ENCODE data around the gene BTBD16.

The BTBD16 gene

DNA sequence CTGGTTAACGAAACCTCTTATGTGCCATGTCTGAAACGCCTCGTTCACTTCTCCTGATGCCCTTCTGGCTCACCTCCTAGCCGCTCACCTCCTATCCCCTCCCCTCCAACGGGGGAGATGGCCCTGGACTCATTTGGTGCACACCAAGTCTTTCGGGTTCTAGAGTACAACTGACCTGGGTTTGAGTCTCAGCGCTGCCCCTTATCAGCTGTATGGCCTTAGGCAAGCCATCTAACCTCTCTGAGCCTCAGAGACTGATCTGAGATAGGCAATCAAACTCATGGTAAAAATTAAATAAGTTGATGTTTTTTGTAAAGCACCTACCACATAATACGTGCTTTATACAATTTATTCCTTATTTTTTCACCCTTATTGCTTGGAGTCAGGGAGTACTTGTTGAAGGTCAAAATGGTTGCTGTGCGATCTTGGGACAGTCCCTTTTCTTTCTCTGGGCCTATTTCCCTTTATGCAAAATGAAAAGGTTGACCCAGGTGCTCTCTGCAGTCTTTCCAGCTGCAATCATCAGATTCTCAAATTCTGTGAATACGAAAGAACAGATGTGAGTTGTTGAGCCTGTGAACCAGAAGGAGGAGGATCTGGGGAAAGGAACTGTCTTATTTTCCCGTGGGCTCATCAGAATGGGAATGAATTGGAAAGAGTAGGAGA lies 72.2 kb downstream of the BTBD16 start:
- DNase-seq (ENCODE audit: low spot score) = no peak

DNA sequence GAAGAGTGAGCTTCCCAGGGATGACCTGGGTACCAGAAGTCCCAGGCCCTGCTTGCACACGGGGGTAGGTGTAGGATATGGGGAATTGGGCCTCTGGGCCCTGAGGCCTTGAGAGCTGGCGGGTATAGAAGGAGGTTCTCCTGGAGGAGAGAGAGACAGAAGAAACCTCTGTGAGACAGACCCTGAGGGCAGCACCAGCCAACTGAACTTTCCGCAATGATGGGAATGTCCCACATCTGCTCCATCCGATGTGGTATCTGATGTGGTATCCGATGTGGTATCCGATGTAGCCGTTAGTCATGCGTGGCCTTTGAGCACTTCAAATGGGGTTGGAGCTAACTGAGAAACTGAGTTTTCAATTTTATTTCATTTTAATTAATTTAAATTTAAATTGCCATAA lies 72.8 kb downstream of the BTBD16 start:
- DNase-seq (ENCODE audit: low spot score) = no peak

DNA sequence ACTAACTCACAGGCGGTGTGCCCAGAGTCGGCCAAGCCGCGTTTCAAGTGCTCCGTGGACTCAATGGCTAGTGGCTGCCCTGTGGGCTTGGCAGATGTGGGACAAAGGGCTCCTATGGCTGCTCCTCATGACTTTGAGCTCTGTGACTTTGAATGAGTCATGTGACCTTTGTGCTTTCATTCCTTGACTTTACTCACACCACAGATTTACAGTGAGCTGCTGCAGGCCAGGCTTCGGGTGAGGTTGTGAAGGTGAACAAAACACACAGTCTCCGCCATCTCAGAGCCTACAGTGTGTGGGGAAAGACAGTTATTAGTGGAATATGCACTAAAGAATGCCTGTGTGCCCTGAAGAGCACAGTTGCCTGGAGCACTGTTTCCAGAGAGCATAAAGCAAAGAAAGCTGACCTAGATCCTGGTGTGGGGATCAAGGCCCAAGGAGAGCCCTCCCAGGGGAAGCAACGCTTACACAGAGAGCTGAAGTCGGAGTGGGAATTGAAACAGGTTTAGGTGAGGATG lies 73.7 kb downstream of the BTBD16 start:
- DNase-seq (ENCODE audit: low spot score) = peak; percentile 66

DNA sequence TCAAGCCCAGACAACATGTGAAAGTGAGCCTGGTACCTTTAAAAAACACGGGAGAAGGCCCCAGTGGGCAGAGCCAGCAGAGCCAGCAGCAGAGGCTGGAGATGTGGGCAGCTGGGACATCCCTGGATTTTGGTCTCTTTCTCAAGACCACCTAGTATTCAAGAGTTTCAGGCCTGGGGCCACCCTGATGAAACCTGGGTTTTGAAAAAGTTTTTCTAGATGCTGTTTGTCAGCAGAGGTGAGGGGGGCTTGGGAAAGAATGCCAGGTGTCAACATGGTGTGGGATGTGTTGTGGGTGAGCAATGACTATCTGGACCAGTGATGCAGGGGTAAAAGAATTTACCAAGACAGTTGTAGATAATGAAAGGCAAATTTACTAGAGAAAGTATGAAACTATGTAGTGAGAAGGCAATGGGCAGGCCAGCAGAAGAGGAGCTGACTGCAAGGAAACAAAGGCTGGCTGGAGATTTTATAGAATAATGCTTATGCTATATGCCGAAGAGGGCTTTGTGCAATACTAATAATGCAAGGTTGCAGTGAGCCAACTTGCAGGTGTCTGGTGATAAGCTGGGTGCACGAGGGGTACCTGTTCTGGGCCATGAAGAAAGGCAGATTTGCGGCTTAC lies 75.3 kb downstream of the BTBD16 start:
- no peak for DNase-seq (ENCODE audit: low spot score)

DNA sequence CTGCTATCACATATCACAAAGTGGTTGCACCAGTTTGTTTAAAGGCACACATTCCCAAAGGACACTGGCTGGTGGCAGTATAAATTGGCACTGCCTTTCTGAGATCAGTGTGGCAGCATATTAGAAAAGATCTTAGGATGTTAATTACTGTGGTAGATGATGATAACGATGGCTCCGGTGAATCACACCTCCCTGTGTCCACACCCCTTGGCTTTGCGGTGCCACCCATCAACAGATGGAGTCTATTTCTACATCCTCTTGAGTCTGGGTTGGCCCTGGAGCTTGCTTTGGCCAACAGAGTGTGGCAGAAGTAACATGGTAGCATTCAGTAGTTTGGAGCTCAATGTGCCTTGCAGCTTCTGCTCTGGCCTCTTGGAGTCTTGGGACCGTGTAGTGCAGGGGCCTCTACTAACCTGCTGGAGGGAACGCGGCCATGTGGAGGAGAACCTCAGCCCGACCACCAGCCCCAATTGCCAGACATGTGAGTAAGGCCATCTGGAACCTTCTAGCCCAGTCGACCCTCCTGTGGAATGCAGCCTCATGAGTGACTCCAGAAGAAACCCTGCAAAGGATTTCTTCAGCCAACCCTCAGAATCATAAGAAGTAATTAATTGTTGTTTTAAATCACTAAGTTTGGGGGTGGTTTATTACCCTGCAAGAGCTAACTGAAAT lies 76.2 kb downstream of the BTBD16 start:
- no peak for DNase-seq (ENCODE audit: low spot score)

DNA sequence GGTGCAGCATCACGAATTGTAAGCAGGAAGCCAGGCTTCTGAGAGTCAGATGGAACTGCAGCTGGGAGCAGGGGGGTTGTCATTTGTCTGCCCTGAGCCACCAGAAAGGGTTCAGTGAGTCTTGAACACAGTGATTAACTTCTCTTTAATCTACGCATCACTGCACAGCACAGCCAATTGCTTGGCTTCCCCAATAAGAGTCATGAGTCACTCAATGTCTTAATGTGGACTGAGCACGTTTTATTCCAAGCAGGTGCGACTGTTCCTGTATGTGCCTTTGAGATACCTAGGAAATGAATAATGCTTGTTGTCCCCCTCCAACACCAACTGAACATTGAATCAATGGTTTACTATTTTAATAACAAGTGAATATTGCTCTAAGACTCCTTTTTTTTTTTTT lies 77.4 kb downstream of the BTBD16 start:
- DNase-seq (ENCODE audit: low spot score) = no peak

DNA sequence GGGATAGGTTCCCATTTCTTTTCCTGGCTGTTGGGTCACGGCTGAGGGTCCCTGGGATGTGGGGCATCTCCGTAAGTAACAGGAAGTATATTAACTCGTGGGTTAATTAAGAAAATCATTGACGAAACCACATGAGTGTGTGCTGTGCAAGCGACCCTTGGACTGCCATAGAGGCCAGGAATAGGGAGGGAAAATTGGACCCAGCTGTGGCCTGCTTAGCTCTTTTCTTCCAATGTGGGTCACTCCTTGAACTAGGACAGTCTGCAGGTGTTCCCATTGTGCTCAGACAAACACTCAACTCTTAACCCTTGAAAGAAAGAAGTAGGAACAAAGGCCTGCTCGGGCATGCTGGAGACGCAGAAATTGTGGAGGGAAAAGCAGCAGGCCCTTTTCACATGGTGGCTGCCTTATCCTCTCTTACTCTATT lies 77.9 kb downstream of the BTBD16 start:
- no peak for DNase-seq (ENCODE audit: low spot score)

DNA sequence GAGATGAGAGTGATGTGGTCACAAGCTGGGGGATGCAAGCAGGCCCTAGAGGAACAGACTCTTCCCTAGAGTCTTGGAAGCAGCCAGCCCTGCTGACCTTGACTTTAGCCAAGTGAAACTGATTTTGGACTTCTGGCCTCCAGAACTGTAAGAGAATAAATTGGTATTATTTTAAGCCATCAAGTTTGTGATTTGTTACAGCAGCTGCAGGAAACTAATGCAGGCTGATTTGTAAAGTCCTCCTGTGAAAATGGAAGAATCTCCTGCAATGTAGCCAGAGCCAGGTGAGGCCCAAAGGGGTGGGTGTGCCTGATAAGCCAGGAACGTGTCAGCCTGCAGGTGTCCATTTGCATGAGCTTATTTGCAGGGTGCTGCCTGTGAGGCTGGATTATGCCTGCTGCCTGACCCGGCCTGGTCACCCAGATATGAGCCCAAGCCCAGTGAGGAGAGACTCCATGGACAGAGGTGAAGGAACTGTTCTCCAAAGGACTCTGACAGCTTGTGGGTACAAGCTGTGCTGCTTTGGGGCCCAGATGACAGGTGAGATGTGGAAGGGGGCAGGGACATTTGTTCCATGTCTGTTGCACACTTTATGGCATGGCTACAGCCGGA lies 78.8 kb downstream of the BTBD16 start:
- no peak for DNase-seq (ENCODE audit: low spot score)

DNA sequence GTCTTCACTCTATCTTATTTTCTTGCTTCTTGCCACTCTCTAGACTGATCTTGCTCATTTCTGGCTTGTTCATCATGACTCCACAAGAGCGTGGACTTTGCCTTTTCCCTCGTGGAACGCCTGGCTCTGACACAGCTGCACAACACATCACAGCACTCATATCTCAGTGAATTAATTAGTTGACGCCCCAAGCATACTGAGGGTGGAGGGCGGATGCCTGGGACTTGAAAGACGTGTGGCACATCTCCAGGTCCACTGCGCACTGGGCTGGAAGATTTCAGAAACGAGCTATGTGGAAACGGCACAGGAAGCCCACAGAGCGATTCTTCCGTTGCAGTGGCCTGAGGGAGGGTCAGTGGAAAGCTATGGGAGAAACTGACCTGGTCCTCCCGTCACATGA lies 79.8 kb downstream of the BTBD16 start:
- no peak for DNase-seq (ENCODE audit: low spot score)

DNA sequence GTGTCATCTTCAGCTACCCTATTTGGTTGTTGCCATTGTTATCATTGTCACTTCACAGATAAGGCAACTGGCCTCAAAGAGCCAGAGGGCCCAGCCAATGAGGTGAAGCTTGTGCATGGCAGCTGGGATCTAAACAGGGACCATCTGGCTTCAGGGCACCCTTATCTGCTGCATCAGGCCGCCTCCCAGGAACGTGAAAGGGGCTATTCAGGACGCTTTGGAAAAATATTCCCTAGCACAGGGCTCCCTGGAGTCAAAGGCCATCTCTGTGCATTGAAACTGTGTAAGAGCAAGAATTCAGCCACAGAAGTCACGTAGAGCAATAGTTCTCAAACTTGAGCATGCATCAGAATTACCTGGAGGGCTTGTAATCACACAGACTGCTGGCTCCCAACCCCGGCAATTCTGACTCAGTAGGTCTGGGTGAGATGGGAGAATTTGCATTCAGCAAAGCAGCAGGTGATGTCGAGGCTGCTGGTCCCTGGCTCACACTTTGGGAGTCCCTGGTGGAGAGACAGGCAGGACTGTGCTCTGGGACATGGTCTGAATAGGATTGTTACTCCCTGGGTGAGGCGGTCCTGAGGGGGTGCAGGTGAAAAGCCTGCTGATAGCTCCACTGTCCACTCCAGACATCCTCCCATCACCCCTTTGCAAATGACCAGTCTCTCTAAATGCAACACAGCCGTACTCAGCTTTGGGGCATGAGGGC lies 81.9 kb downstream of the BTBD16 start:
- no peak for DNase-seq (ENCODE audit: low spot score)

DNA sequence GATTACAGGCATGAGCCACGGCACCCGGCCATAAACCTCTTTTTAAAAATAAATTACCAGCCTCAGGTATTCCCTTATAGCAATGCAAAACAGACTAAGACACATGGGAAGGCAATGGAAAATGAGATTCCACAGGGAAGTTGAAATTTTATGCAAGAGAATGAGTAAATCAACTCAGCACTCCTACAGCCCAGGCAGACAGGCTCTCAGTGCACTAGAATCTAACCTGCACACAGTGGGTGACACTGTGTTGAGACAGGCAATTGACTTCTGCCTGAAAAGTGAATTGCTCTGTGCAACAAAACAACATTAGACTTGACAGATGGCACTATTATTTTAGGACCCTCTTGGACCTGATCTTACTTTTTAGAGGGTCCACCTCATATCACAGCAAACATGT lies 83.3 kb downstream of the BTBD16 start:
- no peak for DNase-seq (ENCODE audit: low spot score)

DNA sequence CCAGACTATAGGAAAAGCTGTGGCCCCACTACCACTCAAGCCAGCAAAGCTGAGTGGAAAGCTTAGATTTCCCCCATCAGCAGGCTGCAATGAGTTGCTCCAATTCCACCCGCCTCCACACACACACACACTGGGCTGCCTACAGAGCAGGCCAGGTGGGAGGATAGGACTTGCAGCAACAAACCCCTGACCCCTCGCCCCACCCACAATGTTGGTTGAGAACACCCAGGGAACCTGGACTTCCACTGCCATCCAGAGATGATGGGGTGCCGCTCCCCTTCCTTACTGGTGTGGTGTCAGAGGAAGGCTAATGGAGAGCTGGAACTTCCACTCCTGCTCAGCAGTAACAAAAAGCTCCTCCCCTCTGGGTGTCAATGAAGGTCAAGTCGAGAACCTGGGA lies 86.6 kb downstream of the BTBD16 start:
- no peak for DNase-seq (ENCODE audit: low spot score)

DNA sequence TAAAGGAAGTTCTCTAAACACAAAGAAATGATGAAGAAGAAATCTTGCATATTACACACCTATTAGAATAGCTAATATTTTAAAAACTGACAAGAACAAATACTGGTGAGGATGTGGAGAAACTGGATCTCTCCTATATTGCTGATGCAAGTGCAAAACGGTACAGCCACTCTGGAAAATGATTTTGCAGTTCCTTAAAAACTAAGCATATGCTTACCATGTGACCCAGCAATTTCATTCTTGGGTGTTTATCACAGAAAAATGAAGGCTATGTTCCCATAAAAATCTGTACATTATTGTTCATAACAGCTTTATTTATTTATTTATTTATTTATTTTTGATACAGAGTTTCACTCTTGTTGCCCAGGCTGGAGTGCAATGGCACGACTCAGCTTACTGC lies 88.5 kb downstream of the BTBD16 start:
- no peak for DNase-seq (ENCODE audit: low spot score)

DNA sequence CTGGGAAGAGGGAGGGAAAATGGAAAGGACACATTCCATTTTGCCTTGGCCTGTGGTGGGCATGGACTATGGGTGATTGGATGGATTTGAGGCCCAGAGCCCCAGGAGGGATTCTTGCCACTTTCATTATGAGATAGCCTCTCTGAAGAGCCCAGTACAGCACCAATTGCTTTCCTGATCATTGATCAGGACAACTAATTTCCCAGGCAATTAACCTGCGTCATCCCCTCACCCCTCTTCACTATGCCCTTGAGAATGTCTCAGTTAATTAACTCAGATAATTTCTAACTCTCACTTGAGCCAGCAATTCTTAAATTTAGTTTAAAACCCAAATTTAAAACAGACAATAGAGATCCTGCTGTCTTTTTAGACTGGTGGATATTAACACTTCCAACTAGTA lies 90.0 kb downstream of the BTBD16 start:
- no peak for DNase-seq (ENCODE audit: low spot score)

DNA sequence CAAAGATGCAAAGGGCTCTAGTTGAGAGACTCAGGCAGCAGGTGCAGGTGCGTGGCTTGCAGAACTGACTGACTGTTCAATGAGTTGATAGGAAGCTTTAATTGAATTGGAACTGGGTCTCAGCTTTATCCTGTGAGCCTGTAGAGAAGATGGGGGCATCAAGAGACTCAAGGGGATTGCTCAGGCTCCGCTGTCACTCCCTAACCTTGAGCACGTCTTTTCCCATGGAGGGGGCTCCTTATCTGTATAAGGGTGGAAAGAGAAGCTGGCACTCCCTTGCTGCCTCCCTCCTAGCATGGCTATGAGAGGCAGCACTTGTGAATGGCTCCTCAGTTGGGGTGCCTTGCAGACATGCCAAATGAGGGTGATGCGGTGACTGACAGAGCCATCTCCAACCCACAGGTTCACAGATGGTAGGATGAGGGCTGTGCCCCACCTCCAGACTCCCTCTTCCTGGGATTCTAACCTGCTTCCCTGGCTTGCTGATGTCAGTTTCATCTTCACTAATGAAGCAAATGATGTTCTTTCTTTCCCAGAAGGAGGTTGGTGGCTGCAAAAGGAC lies 91.0 kb downstream of the BTBD16 start:
- no peak for DNase-seq (ENCODE audit: low spot score)

DNA sequence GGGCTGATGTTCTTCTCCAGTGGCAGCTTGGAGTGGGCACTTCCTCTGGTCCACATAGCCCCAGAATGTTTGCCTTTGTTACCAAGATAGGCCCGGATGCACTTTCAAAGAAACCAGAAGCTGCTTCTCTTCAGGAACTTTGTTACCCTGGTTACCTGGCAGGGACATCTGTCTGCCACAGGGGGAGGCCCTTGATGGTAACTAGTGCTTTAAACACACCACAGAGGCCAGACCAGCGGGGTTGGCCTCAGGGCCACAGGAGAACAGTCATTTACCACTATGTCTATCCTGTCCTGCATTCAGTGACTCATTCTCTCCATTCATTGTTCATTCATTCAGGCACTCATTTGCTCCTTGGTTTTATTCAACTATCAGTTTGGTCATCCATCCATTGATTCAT lies 91.5 kb downstream of the BTBD16 start:
- DNase-seq (ENCODE audit: low spot score) = no peak

DNA sequence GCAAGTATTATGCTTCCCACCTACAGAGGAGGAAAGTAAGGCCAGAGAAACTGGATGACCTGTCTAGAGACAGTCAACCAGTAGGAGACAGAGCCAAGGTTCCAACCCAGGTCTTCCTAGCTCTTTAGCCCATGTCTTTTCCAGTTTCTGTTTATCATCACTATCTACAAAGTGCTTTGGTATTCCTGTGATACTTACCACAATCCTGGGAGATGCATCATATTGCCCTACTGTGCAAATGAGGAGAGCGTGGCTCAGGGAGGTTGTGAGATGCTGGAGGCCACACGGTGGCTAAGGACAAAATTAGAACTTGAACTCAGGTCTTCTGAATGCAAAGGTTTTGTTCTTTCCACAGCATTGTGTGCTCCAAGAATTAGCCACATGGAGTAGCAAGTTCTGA lies 92.2 kb downstream of the BTBD16 start:
- no peak for DNase-seq (ENCODE audit: low spot score)

DNA sequence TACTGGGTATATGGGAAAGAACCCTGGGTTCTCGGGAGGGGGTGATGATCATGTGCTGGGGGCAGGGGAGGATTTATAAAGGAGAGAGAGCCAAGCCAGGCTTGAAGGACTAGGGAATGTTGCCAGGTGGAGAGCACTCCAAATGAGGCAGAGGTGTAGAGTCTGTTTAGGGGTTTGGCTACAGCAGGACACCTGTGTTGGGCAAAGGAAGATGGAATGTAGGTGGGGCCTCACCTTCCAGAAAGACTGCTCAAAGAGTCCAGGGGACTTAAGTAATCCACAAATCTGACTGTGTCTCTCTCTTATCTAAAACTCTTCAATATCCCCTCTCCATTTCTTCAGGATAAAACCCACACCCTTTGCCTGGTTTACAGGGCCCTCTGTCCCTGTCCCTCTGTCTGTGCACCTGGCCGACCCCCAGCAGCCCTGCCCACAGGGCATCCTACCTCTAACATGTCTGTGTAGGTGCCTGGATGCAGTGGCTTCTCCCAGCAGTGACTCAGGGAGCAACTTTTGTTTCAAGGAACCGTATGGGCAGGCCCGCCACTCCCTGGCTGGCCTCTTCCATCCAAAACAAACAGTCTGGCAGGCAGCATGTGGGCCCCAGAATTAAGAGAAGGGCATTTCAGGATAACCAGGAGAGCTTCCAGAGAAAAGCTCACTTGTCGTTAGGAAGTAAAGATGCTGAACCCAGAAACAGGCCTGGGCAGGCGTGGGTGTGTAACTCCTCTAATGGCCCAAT lies 92.8 kb downstream of the BTBD16 start:
- no peak for DNase-seq (ENCODE audit: low spot score)

DNA sequence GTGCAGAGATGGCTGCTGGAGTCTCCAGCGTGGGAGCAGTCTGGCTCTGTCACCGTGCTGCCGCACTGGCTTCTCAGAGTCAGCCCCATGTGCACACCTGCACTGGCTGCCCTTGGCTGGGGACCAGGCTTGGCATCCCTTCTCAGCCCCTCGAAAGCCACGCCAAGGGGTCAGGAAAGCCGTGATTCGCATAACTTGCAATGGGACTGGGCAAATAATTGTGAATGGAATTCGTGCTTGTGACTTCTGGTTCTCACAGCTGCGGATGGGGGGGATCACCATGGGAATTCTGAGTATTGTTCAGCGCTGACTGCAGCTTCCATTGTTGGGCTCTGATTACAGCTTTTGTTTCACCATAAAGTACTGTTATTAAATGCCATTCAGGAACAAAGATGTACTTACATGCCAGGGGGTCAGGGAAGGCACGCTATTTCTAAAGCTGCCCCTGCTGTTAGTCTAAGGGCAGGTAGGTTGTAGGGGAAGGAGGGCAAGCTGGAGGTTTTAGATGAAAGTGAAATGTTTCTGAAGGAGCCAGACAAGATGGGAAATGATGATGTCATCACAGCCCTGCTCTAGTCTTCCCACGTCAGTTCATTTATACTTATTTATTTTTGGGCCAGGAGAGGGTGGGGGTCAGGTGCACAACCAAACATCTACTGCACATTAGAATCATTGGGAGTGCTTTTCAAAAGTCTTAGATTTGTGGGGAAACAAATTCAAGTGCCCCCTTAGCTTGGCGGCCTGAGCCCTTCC lies 97.6 kb downstream of the BTBD16 start:
- peak; percentile 82 for DNase-seq (ENCODE audit: low spot score)

DNA sequence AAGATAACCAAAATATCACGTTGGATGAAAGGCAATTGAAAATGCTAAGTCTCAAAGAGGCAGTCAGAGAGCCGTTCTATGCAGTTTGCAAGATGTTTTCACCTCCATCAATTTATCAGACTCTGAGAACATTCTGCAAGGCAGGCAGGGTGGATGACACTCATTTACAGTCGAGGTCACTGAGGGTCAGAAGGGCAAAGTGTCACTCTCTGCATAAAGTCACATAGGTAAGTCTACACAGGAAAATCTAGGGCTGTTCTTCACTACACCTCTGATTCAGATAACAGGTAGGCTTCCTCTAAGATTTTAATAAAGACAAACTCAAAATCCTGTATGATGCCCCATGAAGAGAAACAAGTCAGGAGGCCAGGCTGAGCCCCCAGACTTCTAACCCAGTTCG lies 102.0 kb downstream of the BTBD16 start:
- DNase-seq (ENCODE audit: low spot score) = no peak
